HG02852 (cell line): ENCODE results near the gene PAX2.

ENCODE experiments used
- ATAC-seq: cut with Tn5 transposase; IDR thresholded peaks from one replicate; pipeline ENCODE4 v1.9.1; 2021; ENCODE audit warnings: mild to moderate bottlenecking, moderate library complexity; ENCODE audit not compliant: unreplicated experiment

The PAX2 gene

GRCh38 chr10:100723770-100724530 is 21.4 kb upstream of the PAX2 start:
- no peak for ATAC-seq

- ATAC-seq = no peak
Observed at GRCh38 chr10:100724531-100725027, 20.8 kb upstream of the PAX2 start.

- no peak for ATAC-seq
Observed at GRCh38 chr10:100725071-100725471, 20.3 kb upstream of the PAX2 start.

- no peak for ATAC-seq
Observed at GRCh38 chr10:100725869-100726426, 19.4 kb upstream of the PAX2 start.

GRCh38 chr10:100727808-100728207 is 17.6 kb upstream of the PAX2 start:
- no peak for ATAC-seq

GRCh38 chr10:100728928-100729861 is 16.2 kb upstream of the PAX2 start:
- ATAC-seq = no peak

GRCh38 chr10:100729862-100730724 is 15.3 kb upstream of the PAX2 start:
- no peak for ATAC-seq

GRCh38 chr10:100730725-100731406 is 14.5 kb upstream of the PAX2 start:
- peak; percentile 48 for ATAC-seq

- no peak for ATAC-seq
Observed at GRCh38 chr10:100731407-100732240, 13.8 kb upstream of the PAX2 start.

- ATAC-seq = no peak
Observed at GRCh38 chr10:100732241-100732596, 13.2 kb upstream of the PAX2 start.

- no peak for ATAC-seq
Observed at GRCh38 chr10:100733329-100733728, 12.1 kb upstream of the PAX2 start.

GRCh38 chr10:100734295-100735086 is 10.9 kb upstream of the PAX2 start:
- ATAC-seq = no peak

GRCh38 chr10:100735087-100735336 is 10.4 kb upstream of the PAX2 start:
- no peak for ATAC-seq

- ATAC-seq = no peak
Observed at GRCh38 chr10:100735337-100736143, 9.8 kb upstream of the PAX2 start.

GRCh38 chr10:100736144-100736808 is 9.1 kb upstream of the PAX2 start:
- ATAC-seq = no peak

- no peak for ATAC-seq
Observed at GRCh38 chr10:100736809-100737354, 8.5 kb upstream of the PAX2 start.
